Measurements from ENCODE around the gene SMARCAD1.

The SMARCAD1 gene, protein sequence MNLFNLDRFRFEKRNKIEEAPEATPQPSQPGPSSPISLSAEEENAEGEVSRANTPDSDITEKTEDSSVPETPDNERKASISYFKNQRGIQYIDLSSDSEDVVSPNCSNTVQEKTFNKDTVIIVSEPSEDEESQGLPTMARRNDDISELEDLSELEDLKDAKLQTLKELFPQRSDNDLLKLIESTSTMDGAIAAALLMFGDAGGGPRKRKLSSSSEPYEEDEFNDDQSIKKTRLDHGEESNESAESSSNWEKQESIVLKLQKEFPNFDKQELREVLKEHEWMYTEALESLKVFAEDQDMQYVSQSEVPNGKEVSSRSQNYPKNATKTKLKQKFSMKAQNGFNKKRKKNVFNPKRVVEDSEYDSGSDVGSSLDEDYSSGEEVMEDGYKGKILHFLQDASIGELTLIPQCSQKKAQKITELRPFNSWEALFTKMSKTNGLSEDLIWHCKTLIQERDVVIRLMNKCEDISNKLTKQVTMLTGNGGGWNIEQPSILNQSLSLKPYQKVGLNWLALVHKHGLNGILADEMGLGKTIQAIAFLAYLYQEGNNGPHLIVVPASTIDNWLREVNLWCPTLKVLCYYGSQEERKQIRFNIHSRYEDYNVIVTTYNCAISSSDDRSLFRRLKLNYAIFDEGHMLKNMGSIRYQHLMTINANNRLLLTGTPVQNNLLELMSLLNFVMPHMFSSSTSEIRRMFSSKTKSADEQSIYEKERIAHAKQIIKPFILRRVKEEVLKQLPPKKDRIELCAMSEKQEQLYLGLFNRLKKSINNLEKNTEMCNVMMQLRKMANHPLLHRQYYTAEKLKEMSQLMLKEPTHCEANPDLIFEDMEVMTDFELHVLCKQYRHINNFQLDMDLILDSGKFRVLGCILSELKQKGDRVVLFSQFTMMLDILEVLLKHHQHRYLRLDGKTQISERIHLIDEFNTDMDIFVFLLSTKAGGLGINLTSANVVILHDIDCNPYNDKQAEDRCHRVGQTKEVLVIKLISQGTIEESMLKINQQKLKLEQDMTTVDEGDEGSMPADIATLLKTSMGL

GRCh38 chr4:94207469-94208224 lies at the start of gene SMARCAD1:
TSS of gene SMARCAD1 (plus strand) at chr4:94207865. CDS start at chr4:94208395, 530 bp downstream.
- DNase-seq (ENCODE audit: low spot score), result peak; percentile 91

DNA sequence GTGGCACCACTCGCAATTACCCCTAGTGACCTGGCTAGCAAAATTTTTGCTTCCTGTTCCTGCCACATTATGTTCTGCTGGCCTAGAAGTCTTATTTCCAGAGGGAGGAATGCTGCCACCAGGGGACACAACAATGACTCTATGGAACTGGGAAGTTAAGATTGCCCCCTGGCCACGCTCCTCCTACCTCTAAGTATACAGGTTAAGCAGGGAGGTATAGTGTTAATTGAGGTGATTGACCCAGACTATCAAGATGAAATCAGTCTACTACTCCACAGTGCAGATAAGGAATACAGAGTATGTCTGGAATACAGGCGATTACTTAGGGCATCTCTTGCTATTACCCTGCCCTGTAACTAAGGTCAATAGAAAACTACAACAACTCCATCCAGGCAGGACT lies 48.8 kb upstream of the SMARCAD1 start:
- no peak for DNase-seq (ENCODE audit: low spot score)

DNA sequence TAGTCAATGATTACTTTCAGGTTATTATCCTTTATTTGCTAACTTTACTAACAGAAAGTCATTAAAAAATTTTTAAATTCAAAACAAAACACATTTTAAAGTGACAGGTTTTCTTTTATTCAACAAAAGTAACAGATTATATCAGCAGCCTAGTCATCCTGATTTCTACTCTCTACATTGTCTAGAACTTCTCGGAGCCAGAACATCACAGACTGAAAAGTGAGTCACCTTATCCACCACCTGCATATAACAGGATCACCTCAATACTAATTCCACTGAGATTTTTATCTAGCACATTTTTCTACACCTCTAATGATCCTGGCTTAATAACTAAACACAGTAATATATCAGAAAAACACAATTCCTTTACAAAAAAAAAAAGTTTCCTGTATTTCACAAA lies 47.9 kb upstream of the SMARCAD1 start:
- no peak for DNase-seq (ENCODE audit: low spot score)

GRCh38 chr4:94160774-94161173 lies 46.9 kb upstream of the SMARCAD1 start:
- DNase-seq (ENCODE audit: low spot score), result no peak

- DNase-seq (ENCODE audit: low spot score), result no peak
Observed at GRCh38 chr4:94165256-94165655, 42.4 kb upstream of the SMARCAD1 start.

DNA sequence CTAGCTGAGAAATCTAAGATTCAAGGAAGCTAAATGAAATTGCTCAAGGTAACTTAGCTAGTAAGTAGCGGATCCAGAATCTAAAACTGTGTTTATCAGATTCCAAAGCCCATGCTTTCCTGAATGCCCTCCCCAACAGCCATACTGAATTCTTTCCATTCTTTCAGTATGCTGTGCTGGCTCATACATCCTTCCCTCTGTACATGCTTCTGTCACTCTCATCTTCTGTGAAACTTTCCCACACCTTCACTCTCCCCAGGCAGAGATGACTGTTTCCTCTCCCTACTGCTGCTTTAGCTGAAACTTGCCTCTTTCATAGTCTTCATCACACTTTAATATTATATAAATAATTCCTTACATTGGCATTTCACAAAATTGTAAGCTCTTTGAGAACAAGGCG lies 39.3 kb upstream of the SMARCAD1 start:
- no peak for DNase-seq (ENCODE audit: low spot score)

DNA sequence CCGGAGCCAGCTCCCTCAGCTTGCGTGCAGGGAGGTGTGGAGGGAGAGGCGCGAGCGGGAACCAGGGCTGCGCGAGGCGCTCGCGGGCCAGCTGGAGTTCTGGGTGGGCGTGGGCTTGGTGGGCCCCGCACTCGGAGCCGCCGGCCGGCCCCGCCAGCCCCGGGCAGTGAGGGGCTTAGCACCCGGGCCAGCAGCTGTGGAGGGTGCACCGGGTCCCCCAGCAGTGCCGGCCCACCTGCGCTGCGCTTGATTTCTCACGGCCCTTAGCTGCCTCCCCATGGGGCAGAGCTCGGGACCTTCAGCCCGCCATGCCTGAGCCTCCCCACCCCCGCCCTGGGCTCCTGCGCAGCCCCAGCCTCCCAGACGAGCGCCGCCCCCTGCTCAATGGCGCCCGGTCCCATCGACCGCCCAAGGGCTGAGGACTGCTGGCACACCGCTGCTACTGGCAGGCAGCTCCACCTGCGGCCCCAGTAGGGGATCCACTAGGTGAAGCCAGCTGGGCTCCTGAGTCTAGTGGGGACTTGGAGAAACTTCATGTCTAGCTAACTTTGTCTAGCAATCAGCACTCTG lies 37.8 kb upstream of the SMARCAD1 start:
- DNase-seq (ENCODE audit: low spot score), result no peak

DNA sequence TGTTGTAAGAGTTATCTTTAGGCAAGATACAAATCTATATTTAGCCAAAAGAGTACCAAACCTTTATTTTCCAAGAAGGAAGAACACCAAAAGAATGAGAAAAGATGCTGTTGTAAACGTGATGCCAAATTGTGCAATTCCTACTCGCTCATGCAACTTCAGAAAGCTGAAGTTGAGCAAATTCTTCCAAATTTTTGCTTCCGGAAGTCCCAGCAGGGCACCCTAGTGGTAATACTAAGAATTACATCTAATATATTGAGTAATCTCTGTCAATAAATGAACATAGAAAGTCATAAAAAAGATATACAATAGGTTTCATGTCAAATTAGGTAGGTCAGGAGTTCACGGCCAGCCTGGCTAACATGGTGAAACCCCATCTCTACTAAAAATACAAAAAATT lies 36.0 kb upstream of the SMARCAD1 start:
- DNase-seq (ENCODE audit: low spot score), result no peak

DNA sequence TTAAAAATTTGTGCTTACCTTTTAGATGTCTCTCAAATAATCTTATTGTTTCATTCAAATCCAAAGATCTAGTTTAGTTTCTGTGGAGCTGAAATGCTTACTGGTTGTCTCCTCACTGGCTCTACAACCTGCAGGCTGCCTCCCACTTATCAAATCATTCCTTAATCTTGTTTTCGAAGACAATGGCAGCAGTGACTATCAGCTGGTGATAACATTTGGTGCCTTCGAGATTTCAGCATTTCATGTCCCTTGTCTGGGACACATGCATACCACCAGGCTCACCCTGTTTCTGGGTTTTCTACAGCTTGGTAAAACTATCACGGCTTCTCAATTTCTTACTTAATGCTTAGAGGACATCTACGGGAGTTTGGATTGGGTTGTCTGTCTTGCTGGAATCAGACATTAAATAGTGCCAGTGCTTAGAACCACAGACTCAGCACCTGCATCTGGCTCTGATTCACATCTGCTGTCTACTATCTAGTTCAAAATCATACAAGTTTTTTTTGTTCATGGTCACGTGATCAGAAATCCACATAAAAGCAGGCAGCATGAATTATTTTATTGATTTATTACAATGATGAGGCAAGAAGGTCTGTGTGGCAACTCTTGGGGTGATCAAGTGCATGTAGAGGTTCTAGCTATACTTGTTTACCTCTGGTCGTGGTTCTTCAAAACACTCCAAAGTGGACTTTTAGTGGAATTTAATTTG lies 32.0 kb upstream of the SMARCAD1 start:
- DNase-seq (ENCODE audit: low spot score), result no peak

- DNase-seq (ENCODE audit: low spot score), result no peak
Observed at GRCh38 chr4:94177822-94178221, 29.8 kb upstream of the SMARCAD1 start.

DNA sequence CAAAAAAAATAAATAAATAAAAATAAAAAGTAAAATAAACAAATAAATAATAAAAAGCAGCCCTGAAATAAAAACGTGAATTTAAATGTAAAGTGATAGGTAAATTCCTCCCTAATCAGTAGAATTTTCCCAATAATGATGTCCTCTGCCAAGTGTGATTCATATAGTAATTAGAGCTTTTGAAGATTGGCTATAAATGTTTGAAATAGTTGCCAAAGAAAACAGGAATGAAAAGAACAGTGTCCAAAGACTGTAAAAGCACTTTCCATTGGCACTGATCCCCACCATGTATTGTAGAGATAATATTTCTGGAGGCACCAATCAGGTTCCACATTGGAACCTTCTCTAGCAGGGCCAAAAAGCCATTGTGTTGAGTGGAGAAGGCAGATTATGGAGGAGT lies 25.9 kb upstream of the SMARCAD1 start:
- no peak for DNase-seq (ENCODE audit: low spot score)

GRCh38 chr4:94202769-94203168 lies 4.9 kb upstream of the SMARCAD1 start:
- no peak for DNase-seq (ENCODE audit: low spot score)

- DNase-seq (ENCODE audit: low spot score), result no peak
Observed at GRCh38 chr4:94208266-94208665, 601 bp downstream of the SMARCAD1 start.

- DNase-seq (ENCODE audit: low spot score), result no peak
Observed at GRCh38 chr4:94208918-94209317, 1.3 kb downstream of the SMARCAD1 start.

- no peak for DNase-seq (ENCODE audit: low spot score)
Observed at GRCh38 chr4:94211861-94212260, 4.2 kb downstream of the SMARCAD1 start.

GRCh38 chr4:94214703-94215319 lies 7.1 kb downstream of the SMARCAD1 start:
- DNase-seq (ENCODE audit: low spot score), result no peak

GRCh38 chr4:94216394-94216793 lies 8.7 kb downstream of the SMARCAD1 start:
- no peak for DNase-seq (ENCODE audit: low spot score)

GRCh38 chr4:94219402-94219801 lies 11.7 kb downstream of the SMARCAD1 start:
- DNase-seq (ENCODE audit: low spot score), result no peak

- DNase-seq (ENCODE audit: low spot score), result no peak
Observed at GRCh38 chr4:94221916-94222315, 14.3 kb downstream of the SMARCAD1 start.

- DNase-seq (ENCODE audit: low spot score), result no peak
Observed at GRCh38 chr4:94225449-94225848, 17.8 kb downstream of the SMARCAD1 start.

- DNase-seq (ENCODE audit: low spot score), result no peak
Observed at GRCh38 chr4:94226763-94227162, 19.1 kb downstream of the SMARCAD1 start.
